ENCODE data around the gene RPL11. TPM values are rescaled to one million over a fixed set of nuclear protein-coding genes. Genes with fewer than 3 reads are reported as not detected.
"Not testable (repeated sequence)": the region's sequence is repeated elsewhere in the genome, so short reads cannot be mapped to it uniquely, and the experiment has no call there.

The RPL11 gene
- total and polyA plus RNA-seq, 2 of the 4 experiments (the other 2 are of a cell fraction), result 452 to 1,692 TPM

GRCh38 chr1:23685197-23685596, 6.4 kb upstream of the RPL11 start:
- H2AFZ ChIP-seq (replicated peaks; ENCODE audit: low read length, poor library complexity); H3K56ac ChIP-seq (ENCODE audit: extremely low read depth, insufficient read depth, low read length); H3K4me2 ChIP-seq (ENCODE audit: low read depth, low read length); H3K4ac ChIP-seq (ENCODE audit: low read depth, low read length); H3K36me3 ChIP-seq (ENCODE audit: control insufficient read depth, insufficient read depth, low read length); H2AK9ac ChIP-seq (replicated peaks; ENCODE audit: low read depth, low read length, poor library complexity); CTCF ChIA-PET; H3K27me3 ChIP-seq (ENCODE audit: control insufficient read depth, insufficient read depth, low read length); H3K27ac ChIP-seq (ENCODE audit: insufficient read depth, low read length); H4K91ac ChIP-seq (ENCODE audit: insufficient read depth, low read depth, low read length); DNase-seq; H2BK15ac ChIP-seq (ENCODE audit: low read depth, low read length); H3K14ac ChIP-seq (replicated peaks; ENCODE audit: low read depth, low read length); BruUV-seq (replicated peaks); H3K79me1 ChIP-seq (ENCODE audit: low read depth in 1 of 2, low read length in 2 of 2); H3K9me1 ChIP-seq (ENCODE audit: insufficient read depth, low read length); H3K18ac ChIP-seq (ENCODE audit: low read depth, low read length); H3K9me3 ChIP-seq (ENCODE audit: control insufficient read depth, insufficient read depth, low read length); H4K8ac ChIP-seq (ENCODE audit: low read depth in 2 of 2, low read length in 2 of 2); H2BK120ac ChIP-seq (ENCODE audit: low read depth, low read length); H2BK20ac ChIP-seq (ENCODE audit: low read depth, low read length); intact Hi-C loops (cut with micrococcal nuclease); H2BK5ac ChIP-seq (ENCODE audit: low read depth, low read length, poor library complexity, severe bottlenecking); H2AK5ac ChIP-seq (ENCODE audit: low read depth, low read length); dilution Hi-C loops (cut with HindIII; ENCODE audit: low sequenced_read_pairs, unreplicated experiment); H3K4me1 ChIP-seq (ENCODE audit: control insufficient read depth, insufficient read depth, low read length); H4K20me1 ChIP-seq (ENCODE audit: insufficient read depth, low read length); H3K4me3 ChIP-seq (ENCODE audit: insufficient read depth, low read depth, low read length); H4K5ac ChIP-seq (ENCODE audit: low read depth, low read length); H3K23ac ChIP-seq (ENCODE audit: low read depth, low read length); ATAC-seq (ENCODE audit: low read depth); in situ Hi-C loops (cut with MboI; ENCODE audit: low sequenced_read_pairs); H3K9ac ChIP-seq (ENCODE audit: low read depth, low read length): not testable (repeated sequence)
- POLR2A ChIA-PET (ENCODE audit: unreplicated experiment), result interaction anchor here (0.6 kb wide), 1 partner anchor 20 kb away, joined by 3 read pairs; no protein-coding TSS in a partner anchor
- WGBS, 2 experiments (ENCODE audit: extremely low coverage in 2 of 2, insufficient read length in 1 of 2), result no CpG with 5 or more reads among the region's 7 CpGs

GRCh38 chr1:23687680-23688079, 3.9 kb upstream of the RPL11 start:
- H3K36me3 ChIP-seq (ENCODE audit: control insufficient read depth, insufficient read depth, low read length); H2AK9ac ChIP-seq (replicated peaks; ENCODE audit: low read depth, low read length, poor library complexity); H3K9ac ChIP-seq (ENCODE audit: low read depth, low read length); H3K27ac ChIP-seq (ENCODE audit: insufficient read depth, low read length); intact Hi-C loops (cut with micrococcal nuclease); H2BK15ac ChIP-seq (ENCODE audit: low read depth, low read length); CTCF ChIA-PET; H2AK5ac ChIP-seq (ENCODE audit: low read depth, low read length); dilution Hi-C loops (cut with HindIII; ENCODE audit: low sequenced_read_pairs, unreplicated experiment); H3K14ac ChIP-seq (replicated peaks; ENCODE audit: low read depth, low read length); BruUV-seq (replicated peaks); H2BK20ac ChIP-seq (ENCODE audit: low read depth, low read length); H3K23ac ChIP-seq (ENCODE audit: low read depth, low read length); H3K4me1 ChIP-seq (ENCODE audit: control insufficient read depth, insufficient read depth, low read length); in situ Hi-C loops (cut with MboI; ENCODE audit: low sequenced_read_pairs); H3K79me1 ChIP-seq (ENCODE audit: low read depth in 1 of 2, low read length in 2 of 2); H4K91ac ChIP-seq (ENCODE audit: insufficient read depth, low read depth, low read length); ATAC-seq (ENCODE audit: low read depth); H3K4ac ChIP-seq (ENCODE audit: low read depth, low read length); H2AFZ ChIP-seq (replicated peaks; ENCODE audit: low read length, poor library complexity); DNase-seq; H3K9me3 ChIP-seq (ENCODE audit: control insufficient read depth, insufficient read depth, low read length); H4K8ac ChIP-seq (ENCODE audit: low read depth in 2 of 2, low read length in 2 of 2); H3K27me3 ChIP-seq (ENCODE audit: control insufficient read depth, insufficient read depth, low read length); H3K4me2 ChIP-seq (ENCODE audit: low read depth, low read length); H4K5ac ChIP-seq (ENCODE audit: low read depth, low read length); H2BK120ac ChIP-seq (ENCODE audit: low read depth, low read length); H2BK5ac ChIP-seq (ENCODE audit: low read depth, low read length, poor library complexity, severe bottlenecking); H3K9me1 ChIP-seq (ENCODE audit: insufficient read depth, low read length); H3K18ac ChIP-seq (ENCODE audit: low read depth, low read length); H3K4me3 ChIP-seq (ENCODE audit: insufficient read depth, low read depth, low read length); H3K56ac ChIP-seq (ENCODE audit: extremely low read depth, insufficient read depth, low read length): not testable (repeated sequence)
- POLR2A ChIA-PET (ENCODE audit: unreplicated experiment), result interaction anchor here (0.6 kb wide), 1 partner anchor 192 kb away, joined by 8 read pairs; no protein-coding TSS in a partner anchor
- WGBS, 2 experiments (ENCODE audit: extremely low coverage in 2 of 2, insufficient read length in 1 of 2), result no CpG with 5 or more reads among the region's 3 CpGs
- H4K20me1 ChIP-seq (ENCODE audit: insufficient read depth, low read length), result peaks cover 11% of the 10 kb centered on the region
